GM18508 (cell line): ENCODE results near the gene SUSD1.
"Not testable (repeated sequence)": the region's sequence is repeated elsewhere in the genome, so short reads cannot be mapped to it uniquely, and the experiment has no call there.

ENCODE experiments used
- ATAC-seq: cut with Tn5 transposase; IDR thresholded peaks from one replicate; pipeline ENCODE4 v1.9.1; 2021; ENCODE audit warnings: moderate number of reproducible peaks; ENCODE audit not compliant: insufficient read depth, unreplicated experiment

Gene SUSD1

DNA sequence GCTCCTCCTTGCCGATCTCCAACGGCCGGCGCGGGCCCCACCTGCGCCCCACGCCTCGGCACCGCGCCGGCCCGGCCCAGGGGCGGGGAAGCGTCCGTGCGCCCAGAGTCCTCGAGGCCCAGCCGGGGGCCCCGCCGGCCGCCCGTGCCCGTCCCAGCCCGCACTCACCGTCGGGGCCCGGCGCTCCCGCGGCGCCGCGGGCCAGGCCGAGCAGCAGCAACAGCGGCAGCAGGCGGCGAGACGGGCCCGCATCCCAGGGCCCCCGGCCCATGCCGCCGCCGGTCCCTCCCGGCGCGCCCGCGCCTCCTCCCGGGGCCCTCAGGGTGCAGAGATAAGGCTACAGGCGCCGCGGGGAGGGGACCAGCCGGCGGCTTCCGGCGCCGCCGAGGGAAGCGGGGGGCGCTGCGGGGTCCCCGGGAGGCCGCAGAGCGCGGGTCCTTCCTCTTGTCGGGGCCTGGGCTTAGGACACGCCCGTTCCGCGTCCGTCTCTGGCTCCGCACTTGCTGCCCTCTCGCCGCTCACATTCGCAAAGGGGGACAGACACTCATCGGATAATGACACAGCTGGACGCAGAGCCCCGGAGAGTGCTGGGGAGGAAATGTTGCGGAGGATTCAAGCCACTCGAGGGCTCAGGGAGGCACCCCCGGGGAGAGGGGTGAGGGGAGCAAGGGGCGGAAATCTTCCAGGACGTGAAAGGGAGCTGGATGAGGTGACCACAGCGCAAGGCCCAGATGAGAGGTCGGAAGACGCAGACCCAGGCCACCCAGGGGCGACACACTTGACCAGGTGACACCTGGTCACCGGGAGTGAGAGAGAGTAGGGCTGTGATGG, at the start of gene SUSD1:
TSS of gene SUSD1 (minus strand) at position 333 of the 831 bp plus-strand sequence. CDS start at position 271, 62 bp downstream.
- no peak for ATAC-seq

GRCh38 chr9:112224401-112225289, 49.5 kb upstream of the SUSD1 start:
- ATAC-seq = peak; percentile 53

- peak; percentile 89 for ATAC-seq
These were observed 43.8 kb upstream of the SUSD1 start for GRCh38 chr9:112218908-112219307.

DNA sequence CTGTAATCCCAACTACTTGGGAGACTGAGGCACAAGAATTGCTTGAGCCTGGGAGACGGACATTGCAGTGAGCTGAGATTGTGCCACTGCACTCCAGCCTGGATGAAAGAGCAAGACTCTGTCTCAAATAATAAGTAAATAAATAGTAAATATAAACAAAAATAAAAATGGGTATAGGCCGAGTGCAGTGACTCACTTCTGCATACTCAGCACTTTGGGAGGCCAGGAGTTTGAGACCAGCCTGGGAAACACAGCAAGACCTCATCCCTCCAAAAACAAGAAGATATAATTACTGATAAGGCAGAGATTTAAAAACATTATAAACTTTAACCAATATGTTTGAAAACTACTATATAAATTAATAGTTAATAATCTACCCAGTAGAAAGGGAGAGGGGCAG, 37.8 kb upstream of the SUSD1 start:
- ATAC-seq = no peak

GRCh38 chr9:112207451-112207850, 32.4 kb upstream of the SUSD1 start:
- no peak for ATAC-seq

- ATAC-seq = no peak
These were observed 28.4 kb upstream of the SUSD1 start for GRCh38 chr9:112203536-112203935.

- no peak for ATAC-seq
These were observed 25.6 kb upstream of the SUSD1 start for GRCh38 chr9:112200711-112201110.

- no peak for ATAC-seq
These were observed 23.5 kb upstream of the SUSD1 start for GRCh38 chr9:112198646-112199045.

DNA sequence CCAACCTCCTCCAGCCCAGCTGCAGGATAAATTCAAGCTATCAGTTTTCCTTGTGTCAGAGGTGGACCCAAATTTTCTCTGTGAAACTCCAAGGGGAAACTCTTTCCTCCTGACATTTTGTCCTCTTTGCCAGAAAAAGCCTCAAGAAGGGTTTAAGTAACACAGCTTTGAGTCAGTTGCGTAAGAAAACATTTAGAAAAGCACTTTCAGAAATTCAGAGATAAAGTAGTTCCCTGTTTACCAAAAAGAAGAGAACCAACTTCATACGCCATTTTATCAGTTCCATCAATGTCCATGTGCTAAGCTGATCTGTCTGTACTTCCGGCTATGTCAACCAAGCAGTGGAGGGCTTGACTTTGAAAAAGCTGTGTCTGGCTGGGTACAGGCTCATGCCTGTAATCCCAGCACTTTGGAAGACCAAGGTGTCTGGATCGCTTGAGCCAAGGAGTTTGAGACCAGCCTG, 19.9 kb upstream of the SUSD1 start:
- no peak for ATAC-seq

DNA sequence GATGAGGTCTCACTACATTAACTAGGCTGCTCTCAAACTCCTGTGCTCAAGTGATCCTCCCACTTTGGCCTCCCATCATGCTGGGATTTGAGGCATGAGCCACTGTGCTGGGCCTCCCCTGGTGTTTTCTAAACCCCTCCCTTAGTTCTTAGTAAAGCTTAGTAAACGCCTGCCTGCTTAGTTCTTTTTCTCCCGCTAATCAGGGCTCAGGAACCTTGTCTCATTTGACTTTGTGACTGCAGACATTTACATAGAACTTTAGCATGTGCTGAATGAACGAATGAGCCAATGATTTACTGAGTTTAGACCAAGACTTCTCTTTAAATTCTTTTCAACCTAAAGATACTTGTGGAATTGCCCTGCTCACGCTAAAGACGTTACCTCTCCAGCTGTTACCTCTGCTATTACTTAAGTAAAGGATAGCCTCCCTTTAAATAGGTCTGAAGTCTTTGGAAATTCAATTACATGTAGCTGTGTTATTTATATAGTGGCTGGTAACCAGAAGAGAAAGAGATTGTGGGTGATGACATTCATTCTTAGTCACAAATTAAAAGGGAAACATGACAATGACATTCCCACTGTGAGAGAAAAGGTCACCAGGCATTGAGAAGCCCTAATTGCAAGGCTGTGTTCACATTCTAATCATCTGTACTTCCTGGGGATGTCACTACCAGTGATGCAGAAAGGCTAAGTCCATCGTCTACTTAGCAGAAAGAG, 18.6 kb upstream of the SUSD1 start:
- ATAC-seq = no peak

GRCh38 chr9:112190320-112190719, 15.2 kb upstream of the SUSD1 start:
- ATAC-seq = not testable (repeated sequence)

DNA sequence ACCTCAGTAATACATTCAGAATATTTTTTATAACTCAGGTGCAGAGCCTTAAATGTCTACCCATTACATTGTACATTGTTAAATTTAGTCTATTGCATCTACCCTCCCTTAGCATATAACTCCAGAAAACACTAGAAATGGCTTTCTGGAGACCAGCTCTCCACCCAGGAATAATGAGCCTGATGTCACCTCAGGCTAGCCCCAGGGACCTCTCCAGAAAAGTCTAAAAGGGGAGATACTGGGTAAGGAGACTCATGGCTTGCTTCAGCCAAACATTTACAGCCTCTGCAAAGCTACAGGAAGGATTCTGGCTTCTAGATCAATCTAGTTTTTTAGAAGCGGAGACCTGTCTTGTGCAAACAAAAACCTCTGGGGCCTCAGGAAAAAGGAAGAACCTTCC, 13.8 kb upstream of the SUSD1 start:
- ATAC-seq = no peak

GRCh38 chr9:112187404-112187803, 12.3 kb upstream of the SUSD1 start:
- no peak for ATAC-seq

- ATAC-seq = no peak
These were observed 11.6 kb upstream of the SUSD1 start for GRCh38 chr9:112186695-112187094.

GRCh38 chr9:112184946-112185345, 9.8 kb upstream of the SUSD1 start:
- no peak for ATAC-seq

GRCh38 chr9:112184221-112184620, 9.1 kb upstream of the SUSD1 start:
- ATAC-seq = no peak

DNA sequence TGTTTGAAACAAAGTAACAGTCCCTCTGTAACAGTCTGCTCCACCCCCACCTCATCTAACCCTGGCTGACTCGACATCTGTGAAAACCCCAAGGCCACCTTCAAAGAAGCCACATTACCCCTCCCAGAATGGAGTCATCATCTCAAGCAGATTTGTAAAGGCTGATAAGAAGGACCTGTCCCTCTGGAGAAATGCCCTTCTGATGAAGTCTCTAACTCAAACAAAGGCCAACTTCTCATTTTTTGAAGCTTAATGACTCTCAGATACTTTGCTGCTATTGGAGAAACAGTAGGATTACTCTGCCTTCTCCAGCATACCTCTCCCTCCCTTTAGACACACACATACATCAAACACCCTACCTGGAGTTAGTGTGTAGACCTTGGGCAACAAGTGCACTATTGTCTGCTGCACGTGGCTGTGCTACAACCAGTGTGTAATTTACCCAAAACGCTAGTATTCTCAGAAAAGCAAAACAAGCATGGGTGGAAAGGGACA, 5.3 kb upstream of the SUSD1 start:
- ATAC-seq = no peak

DNA sequence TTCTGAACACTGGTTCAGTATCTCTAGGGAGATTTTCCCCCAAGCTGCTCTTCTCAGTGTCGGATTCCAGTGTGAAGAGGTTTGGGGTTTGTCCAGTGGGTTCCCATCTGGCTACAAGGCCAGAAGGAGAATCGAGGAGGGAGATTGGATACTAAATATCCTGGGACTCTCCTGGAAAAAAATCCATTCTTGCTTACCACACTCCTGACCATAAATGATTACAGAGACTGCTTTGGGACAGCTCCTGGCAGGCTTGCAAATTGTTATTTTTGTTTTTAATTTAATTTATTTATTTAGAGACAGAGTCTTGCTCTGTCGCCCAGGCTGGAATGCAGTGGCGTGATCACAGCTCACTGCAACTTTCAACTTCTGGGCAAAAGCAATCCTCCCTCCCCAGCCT, 4.7 kb upstream of the SUSD1 start:
- ATAC-seq = no peak

GRCh38 chr9:112176524-112176923, 1.4 kb upstream of the SUSD1 start:
- ATAC-seq = no peak

DNA sequence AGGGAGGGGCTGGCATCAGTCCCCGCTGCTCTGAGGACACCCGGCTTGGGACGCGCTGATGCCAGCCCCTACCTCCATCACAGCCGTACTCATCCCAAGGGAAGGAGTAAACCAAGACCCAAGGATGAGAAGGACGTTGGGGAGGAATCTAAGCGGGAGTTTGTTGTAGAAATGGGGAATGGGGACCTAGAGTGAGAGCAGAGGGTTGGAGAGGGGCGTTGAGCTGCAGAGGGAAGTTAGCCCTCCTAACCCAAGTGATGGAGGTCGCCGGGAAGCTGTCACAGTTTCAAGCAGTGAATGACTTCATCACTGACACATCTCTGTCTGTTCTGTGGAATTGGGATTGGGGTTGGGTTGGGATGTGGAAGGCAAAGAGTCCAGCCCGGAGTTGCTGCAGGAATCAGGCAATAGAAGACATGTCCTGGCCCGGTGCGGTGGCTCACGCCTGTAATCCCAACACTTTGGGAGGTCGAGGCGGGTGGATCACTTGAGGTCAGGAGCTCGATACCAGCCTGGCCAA, 759 bp upstream of the SUSD1 start:
- ATAC-seq = no peak
